ENCODE measurements around the gene MCUB. TPM values are rescaled to one million over a fixed set of nuclear protein-coding genes. Genes with fewer than 3 reads are reported as not detected.

Gene MCUB
- total RNA-seq, 4 donors from 2014 or later: 11.5 to 35.5 (median 22.3) TPM

GRCh38 chr4:109675181-109675580 lies 115.1 kb downstream of the MCUB start:
- no peak for TF ChIP-seq CTCF (IDR thresholded peaks at IDR 0.05; ENCODE audit: low read depth)

- no peak for TF ChIP-seq CTCF (IDR thresholded peaks at IDR 0.05; ENCODE audit: low read depth)
Observed at GRCh38 chr4:109675843-109676242, 115.8 kb downstream of the MCUB start.

DNA sequence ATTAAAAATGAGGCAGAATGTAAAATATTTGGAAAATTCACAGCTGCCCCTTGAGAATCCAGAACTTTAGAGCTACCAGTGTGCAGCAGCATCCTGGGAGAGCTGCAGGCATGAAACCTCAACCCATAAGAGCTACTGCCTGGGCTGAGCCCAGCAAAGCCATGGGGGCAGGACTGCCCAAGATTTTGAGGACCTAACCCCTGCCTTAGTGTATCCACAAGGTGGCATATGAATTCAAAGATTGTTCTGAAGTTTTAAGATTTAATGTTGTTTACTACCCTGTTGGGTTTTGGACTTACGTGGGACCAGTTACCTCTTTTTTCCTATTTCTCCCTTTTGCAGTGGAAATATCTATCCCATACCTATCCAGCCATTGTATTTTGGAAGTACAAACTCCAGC lies 116.8 kb downstream of the MCUB start:
- no peak for TF ChIP-seq CTCF (IDR thresholded peaks at IDR 0.05; ENCODE audit: low read depth)

DNA sequence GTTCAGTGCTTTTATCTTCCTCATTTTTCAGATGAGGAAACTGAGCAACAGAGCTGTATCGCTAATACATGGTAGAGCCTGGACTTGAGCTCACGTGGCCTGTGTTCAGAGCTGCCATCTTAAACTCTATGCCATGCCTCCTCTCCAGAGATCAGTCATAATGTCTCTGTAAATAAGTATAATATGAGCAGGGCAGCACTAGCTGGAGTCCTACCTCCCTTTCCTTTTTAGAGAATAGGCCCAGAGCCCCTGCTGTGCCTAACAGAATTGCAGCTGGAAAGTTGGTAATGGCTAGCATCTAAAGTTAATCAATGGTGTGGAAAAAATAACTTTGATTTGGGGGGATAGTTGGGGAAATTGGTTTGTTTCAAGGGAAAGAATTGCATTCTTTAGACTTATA lies 122.8 kb downstream of the MCUB start:
- no peak for TF ChIP-seq CTCF (IDR thresholded peaks at IDR 0.05; ENCODE audit: low read depth)

GRCh38 chr4:109683621-109684253 lies 123.7 kb downstream of the MCUB start:
- no peak for TF ChIP-seq CTCF (IDR thresholded peaks at IDR 0.05; ENCODE audit: low read depth)

DNA sequence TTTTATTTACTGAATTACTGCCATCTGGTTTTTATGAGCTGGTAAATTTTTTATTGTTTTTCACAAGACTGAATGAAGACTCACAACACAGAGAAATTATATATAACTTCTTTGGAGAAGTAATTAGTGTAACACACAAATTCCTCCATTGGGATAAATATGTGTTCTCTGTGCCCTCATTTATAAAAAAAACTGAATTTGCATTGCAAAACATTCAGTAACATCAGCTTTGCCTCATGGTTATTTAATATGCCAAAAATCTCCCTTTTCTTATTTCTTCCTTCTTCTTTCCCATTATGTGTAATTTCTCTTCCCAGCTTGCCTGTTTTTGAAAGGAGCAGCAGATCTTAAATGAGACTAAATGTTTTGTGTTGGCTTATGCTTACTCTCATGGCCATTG lies 124.7 kb downstream of the MCUB start:
- no peak for TF ChIP-seq CTCF (IDR thresholded peaks at IDR 0.05; ENCODE audit: low read depth)

DNA sequence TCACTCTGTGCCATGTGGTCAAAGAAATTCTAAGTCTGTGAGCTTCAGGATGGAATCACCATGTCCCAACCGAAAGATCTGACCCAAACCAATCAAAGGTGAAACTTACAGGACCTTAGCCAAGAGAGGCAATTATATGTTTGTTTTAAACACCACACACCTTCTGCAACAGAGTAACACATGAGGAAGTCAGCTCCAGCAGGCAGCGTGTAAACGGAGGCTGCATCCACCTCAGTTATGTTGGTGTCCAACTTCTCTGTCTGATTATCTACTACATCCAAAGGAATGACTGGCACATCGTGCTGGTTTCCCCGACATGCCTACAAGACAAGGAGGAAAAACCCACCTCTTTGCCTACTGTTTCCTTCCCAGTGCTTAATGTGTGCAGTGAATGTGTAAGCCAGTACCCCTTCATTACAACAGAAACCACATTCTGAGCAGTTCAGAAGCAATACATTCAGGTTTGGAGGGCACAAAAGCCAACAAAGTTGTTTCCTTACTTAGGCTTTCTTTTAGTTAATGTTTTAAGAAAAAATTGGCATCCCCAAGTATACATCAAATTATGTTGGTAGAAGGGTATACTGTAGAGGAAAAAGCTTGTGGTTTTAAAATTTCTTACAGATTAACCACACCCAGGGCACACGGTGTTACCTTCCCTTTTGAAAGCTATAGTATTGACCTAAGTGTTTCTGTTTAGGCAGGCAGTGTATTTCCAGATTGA lies 130.8 kb downstream of the MCUB start:
- TF ChIP-seq CTCF (IDR thresholded peaks at IDR 0.05; ENCODE audit: low read depth): no peak

Data from subcutaneous adipose tissue (tissue), 4 donors.